Spleen (tissue), 11 donors: ENCODE results near the gene FAAP24. TPM values are rescaled to one million over a fixed set of nuclear protein-coding genes. Genes with fewer than 3 reads are reported as not detected.
"Not testable (repeated sequence)": the region's sequence is repeated elsewhere in the genome, so short reads cannot be mapped to it uniquely, and the experiment has no call there.

Source experiments
- DNase-seq: peaks from one replicate; pipeline ENCODE4 v3.0.0-alpha.2; 2020
- H3K27ac ChIP-seq, 8 donors: fragments of 200-600 bp; sonication (generic) in 7 of 8; 1 replicate in 4 of 8; 2 replicates in 4 of 8; pipeline versions ENCODE4 v1.5.0 to v1.8.0; 2016 to 2021; ENCODE audit warnings: inconsistent platforms in 4 of 8, mild to moderate bottlenecking in 4 of 8, moderate library complexity in 1 of 8
- H3K27me3 ChIP-seq, 7 donors: fragments of 200-600 bp; sonication (generic) in 6 of 7; replicated peaks in 1 of 7; 1 replicate in 4 of 7; 2 replicates in 3 of 7; pipeline versions ENCODE4 v1.5.0 to v1.8.0; 2016 to 2021; ENCODE audit warnings: inconsistent platforms in 3 of 7, mild to moderate bottlenecking in 1 of 7
- H3K36me3 ChIP-seq, 6 donors: fragments of 200-600 bp; sonication (generic) in 5 of 6; 1 replicate in 4 of 6; 2 replicates in 2 of 6; pipeline versions ENCODE4 v1.5.0 to v1.8.0; 2016 to 2021; ENCODE audit warnings: inconsistent platforms in 2 of 6
- H3K4me1 ChIP-seq, 6 donors: fragments of 200-600 bp; sonication (generic) in 5 of 6; 1 replicate in 3 of 6; 2 replicates in 3 of 6; pipeline versions ENCODE4 v1.5.0 to v1.8.0; 2016 to 2021; ENCODE audit warnings: inconsistent platforms in 3 of 6
- H3K4me3 ChIP-seq, 8 donors: fragments of 200-600 bp; sonication (generic) in 7 of 8; 1 replicate in 4 of 8; 2 replicates in 4 of 8; pipeline versions ENCODE4 v1.5.0 to v1.8.0; 2016 to 2021; ENCODE audit warnings: inconsistent platforms in 4 of 8, mild to moderate bottlenecking in 4 of 8, moderate library complexity in 2 of 8
- H3K9me3 ChIP-seq, 8 donors: fragments of 200-600 bp; sonication (generic) in 7 of 8; 1 replicate in 4 of 8; 2 replicates in 4 of 8; pipeline versions ENCODE4 v1.5.0 to v1.8.0; 2016 to 2021; ENCODE audit warnings: inconsistent platforms in 4 of 8
- CTCF ChIP-seq, 11 experiments: fragments of 200-600 bp in 7 of 11; fragments of 450-650 bp in 4 of 11; sonication (generic) in 4 of 11; IDR thresholded peaks in 8 of 11; conservative IDR thresholded peaks in 3 of 11; 1 replicate in 7 of 11; 2 replicates in 4 of 11; pipeline versions ENCODE4 v1.4.0 to v1.8.0; 2016 to 2021; ENCODE audit warnings: antibody characterized with exemption in 11 of 11, inconsistent platforms in 4 of 11, mild to moderate bottlenecking in 1 of 11
- POLR2A ChIP-seq, 3 donors: fragments of 450-650 bp; IDR thresholded peaks; one replicate each; pipeline ENCODE4 v1.5.1; 2017; ENCODE audit warnings: antibody characterized with exemption in 3 of 3, mild to moderate bottlenecking in 1 of 3
- POLR2AphosphoS5 ChIP-seq, 3 donors: sonication (generic); formaldehyde crosslinking; IDR thresholded peaks; one replicate each; pipeline ENCODE4 v1.5.1; 2017; ENCODE audit warnings: antibody characterized with exemption in 3 of 3
- WGBS, 5 donors: extraction: QIAGEN DNeasy Blood & Tissue Kit in 3 of 5; methylation state at CpG; one replicate each; pipeline versions ENCODE4 v1.1.5 to v1.1.7; 2013 to 2018; 5-methylcytosine and 5-hydroxymethylcytosine counted together
- intact Hi-C: fragments of 100-400 bp; cut with DNase I; formaldehyde crosslinking; loops from one replicate; pipeline ENCODE4 v1.15.0; 2023; ENCODE audit warnings: low total_unique reads
- polyA plus RNA-seq, 3 donors: library from polyadenylated mRNA; stranded (reverse); fragments of 200-250 nt; gene quantifications; one replicate each; pipeline ENCODE4 v1.2.1, GENCODE V29; 2013
- total RNA-seq, 7 donors: library from RNA; depleted of rRNA in 3 of 7; stranded (reverse); fragments of >200 nt in 3 of 7; fragmentation: NEBNext Ultra II Directional in 4 of 7; extraction: Animal tissue kit (Norgen Biotek cat#: 25700) in 4 of 7; gene quantifications; one replicate each; pipeline versions ENCODE4 v1.1.0 to v1.2.1, GENCODE V29; 2016 to 2021
- donor health status: healthy with polysubstance abuse.
- donor health status: DM: no; HTN: no; CAD: no; lungs with moderate emphysema.
- donor health status: DM: no; HTN: no; CAD: no.
- donor health status: Bipolar disorder and iron deficiency.
- donor health status: healthy.
- donor health status: DM: no; HTN: no; CAD: no.
- donor health status: DM: yes; HTN: yes; CAD: no.

The FAAP24 gene
- total and polyA plus RNA-seq, 10 donors: 1.3 to 5.1 (median 2.4) TPM

GRCh38 chr19:33024398-33024797 is 52.4 kb downstream of the FAAP24 start:
- no peak for DNase-seq
- intact Hi-C loops: no loop called here
- Histone ChIP-seq H3K4me1 (no peaks in the 10 kb centered on the region), H3K4me3 (no peak overlapping the region), H3K36me3 (no peaks in the 10 kb centered on the region), H3K9me3 (peaks cover 0 to 24% (median 19%) of the 10 kb centered on the region in 8 donors), H3K27me3 (no peaks in the 10 kb centered on the region), H3K27ac (no peak overlapping the region)
- 83 to 93% (median 87%) methylated on average over 8 of the region's 8 CpGs for WGBS, 5 donors
- TF ChIP-seq CTCF (IDR thresholded peaks at IDR 0.05 in 8 of 11, conservative IDR thresholded peaks at IDR 0.05 in 3 of 11) (no peak), POLR2AphosphoS5 (IDR thresholded peaks at IDR 0.05) (no peak), POLR2A (IDR thresholded peaks at IDR 0.05) (no peak)

GRCh38 chr19:33025468-33026238 is 53.6 kb downstream of the FAAP24 start:
- H3K27ac ChIP-seq, H3K27me3 ChIP-seq, H3K4me3 ChIP-seq, H3K36me3 ChIP-seq, H3K4me1 ChIP-seq, intact Hi-C loops, DNase-seq: not testable (repeated sequence)
- WGBS, 5 donors: 89 to 94% (median 91%) methylated on average over 12 of the region's 12 CpGs
- H3K9me3 ChIP-seq: peaks cover 0 to 36% (median 27%) of the 10 kb centered on the region in 8 donors

- intact Hi-C loops, H3K36me3 ChIP-seq, H3K4me1 ChIP-seq, DNase-seq, H3K27ac ChIP-seq, H3K27me3 ChIP-seq, H3K4me3 ChIP-seq: not testable (repeated sequence)
- H3K9me3 ChIP-seq: peaks cover 0 to 36% (median 27%) of the 10 kb centered on the region in 8 donors
- 74 to 100% (median 91%) methylated on average over 2 to 5 of the region's 5 CpGs for WGBS, 5 donors
These were observed 54.6 kb downstream of the FAAP24 start for GRCh38 chr19:33026602-33027001.

Other genes with a start within 250 kb of the FAAP24 start
- 1 to 10 TPM in 1 of 7 donors, under 1 TPM in 2, not detected in 4; 0.13 to 1.1 (median 0.52) TPM for gene SLC7A9, start 102.5 kb upstream of the FAAP24 start, total RNA-seq
- under 1 TPM; 0.19 to 0.44 (median 0.43) TPM for gene SLC7A9, start 102.5 kb upstream of the FAAP24 start, polyA plus RNA-seq
- 10 to 100 TPM in 6 of 7 donors, 1 to 10 TPM in 1; 7.0 to 16.0 (median 11.9) TPM for gene CEP89, start 284 bp upstream of the FAAP24 start, total RNA-seq
- gene CEP89, start 284 bp upstream of the FAAP24 start, polyA plus RNA-seq: 1 to 10 TPM; 5.9 to 9.0 (median 8.1) TPM
- 1 to 10 TPM; 1.4 to 5.3 (median 3.5) TPM for gene RHPN2, start 92.6 kb downstream of the FAAP24 start, total RNA-seq
- gene RHPN2, start 92.6 kb downstream of the FAAP24 start, polyA plus RNA-seq: 1 to 10 TPM; 1.2 to 3.0 (median 1.3) TPM
- 10 to 100 TPM in 4 of 7 donors, 1 to 10 TPM in 3; 7.6 to 12.7 (median 11.3) TPM for gene GPATCH1, start 108.9 kb downstream of the FAAP24 start, total RNA-seq
- gene GPATCH1, start 108.9 kb downstream of the FAAP24 start, polyA plus RNA-seq: 1 to 10 TPM; 3.9 to 5.3 (median 4.1) TPM
- gene WDR88, start 159.9 kb downstream of the FAAP24 start, total RNA-seq: not detected
- gene WDR88, start 159.9 kb downstream of the FAAP24 start, polyA plus RNA-seq: under 1 TPM in 1 of 3 donors, not detected in 2; 0.07 TPM
- gene LRP3, start 222.1 kb downstream of the FAAP24 start, total RNA-seq: 10 to 100 TPM in 3 of 7 donors, 1 to 10 TPM in 4; 7.9 to 12.8 (median 9.8) TPM
- gene LRP3, start 222.1 kb downstream of the FAAP24 start, polyA plus RNA-seq: 1 to 10 TPM; 1.4 to 6.4 (median 2.5) TPM